Stimulated activated CD8-positive, alpha-beta memory T cell treated with anti-CD3 and anti-CD28 coated beads, Interleukin-12 subunit alpha, Interleukin-12 subunit beta, amount 100 ng/mL, for 4 hours (primary cell): ENCODE data around the gene VPS26C.
"Not testable (repeated sequence)": the region's sequence is repeated elsewhere in the genome, so short reads cannot be mapped to it uniquely, and the experiment has no call there.

Experiments used
- DNase-seq: peaks from one replicate; pipeline ENCODE4 v3.0.0-alpha.2; 2020; ENCODE audit warnings: low read depth

Gene VPS26C

DNA sequence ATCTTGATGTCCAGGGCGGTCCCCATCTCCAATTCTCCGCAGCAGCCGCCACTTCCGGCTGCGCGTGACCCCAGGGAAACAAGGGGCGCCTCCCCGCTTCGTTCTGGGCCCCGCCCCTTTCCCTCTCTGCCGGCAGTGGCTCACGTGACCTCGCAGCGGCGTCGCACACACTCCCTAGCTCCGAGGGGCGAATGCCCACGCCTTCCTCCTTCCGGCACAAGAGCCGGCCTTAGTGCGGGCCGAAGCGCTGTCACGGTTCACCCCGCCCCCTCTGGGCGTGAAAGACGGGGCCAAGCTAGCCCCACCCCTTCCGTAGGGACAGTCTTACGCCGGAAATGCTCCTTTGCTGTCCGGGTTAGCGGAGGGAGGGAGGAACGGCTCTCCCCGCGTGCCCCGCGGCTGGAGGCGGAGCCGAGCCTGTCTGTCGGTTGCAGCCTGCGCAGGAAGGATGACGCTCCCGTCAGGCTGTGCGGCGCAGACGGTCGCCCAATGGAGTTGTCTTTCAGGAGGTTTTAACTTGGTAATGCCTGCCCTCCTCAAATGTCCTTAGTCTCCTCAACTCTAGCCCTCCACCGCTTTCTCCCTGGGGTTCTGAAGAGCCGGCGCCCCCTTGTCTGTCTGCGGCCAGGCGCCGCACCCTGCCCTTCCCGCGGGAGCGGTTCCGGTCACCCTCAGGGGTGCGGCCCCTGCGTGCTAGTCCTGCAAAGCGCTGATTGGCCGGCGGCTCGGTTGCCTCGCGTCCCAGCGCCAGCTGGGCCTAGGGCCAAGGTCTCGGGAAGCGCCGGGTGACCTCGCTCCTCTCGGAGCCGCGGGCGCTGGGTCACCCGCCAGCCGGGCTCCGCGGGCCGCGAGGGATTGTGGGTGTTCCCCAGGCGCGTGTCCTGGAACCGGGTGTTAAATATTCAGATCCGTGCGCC is at the start of gene VPS26C:
Gene VPS26C, minus strand, starts transcription at position 66 of the 917 bp plus-strand sequence. Its CDS starts 40 bp downstream, at position 26.
- peak; percentile 98 for DNase-seq

DNA sequence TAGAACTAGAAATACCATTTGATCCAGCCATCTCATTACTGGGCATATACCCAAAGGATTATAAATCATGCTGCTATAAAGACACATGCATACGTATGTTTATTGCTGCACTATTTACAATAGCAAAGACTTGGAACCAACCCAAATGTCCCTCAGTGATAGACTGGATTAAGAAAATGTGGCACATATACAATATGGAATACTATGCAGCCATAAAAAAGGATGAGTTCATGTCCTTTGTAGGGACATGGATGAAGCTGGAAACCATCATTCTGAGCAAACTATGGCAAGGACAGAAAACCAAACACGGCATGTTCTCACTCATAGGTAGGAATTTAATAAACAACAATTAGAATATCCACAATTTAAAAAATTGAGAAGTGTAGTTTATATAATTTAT is 48.9 kb upstream of the VPS26C start:
- DNase-seq: not testable (repeated sequence)

DNA sequence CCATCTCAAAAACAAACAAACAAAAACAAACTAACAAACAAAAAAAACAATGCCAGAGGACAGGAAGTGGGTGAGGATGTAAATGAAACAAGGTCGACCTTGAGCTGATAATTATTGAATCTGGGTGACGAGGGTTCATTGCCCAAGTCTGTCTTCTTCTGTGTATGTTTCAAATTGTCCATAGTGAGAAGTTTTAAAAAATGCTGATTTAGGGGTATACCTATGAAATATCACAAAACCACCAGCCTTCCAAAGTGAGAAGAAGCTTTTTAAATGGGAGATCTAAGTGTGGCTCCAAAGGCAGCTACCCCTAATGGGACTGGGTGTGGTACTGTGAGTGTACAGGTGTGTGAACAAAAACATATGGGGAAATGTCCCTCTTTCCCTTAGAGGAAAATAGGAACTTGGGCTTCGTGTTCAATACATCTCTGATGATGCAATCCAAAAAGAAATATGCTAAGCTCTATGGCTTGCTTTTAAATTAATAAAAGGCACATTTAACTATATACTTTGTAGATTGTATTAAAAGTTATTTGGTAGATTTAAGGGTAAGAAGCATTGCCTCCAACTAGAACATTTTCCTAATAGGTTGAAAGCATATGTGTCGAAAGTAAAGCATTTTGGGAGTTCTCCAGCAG is 33.1 kb upstream of the VPS26C start:
- DNase-seq: no peak

DNA sequence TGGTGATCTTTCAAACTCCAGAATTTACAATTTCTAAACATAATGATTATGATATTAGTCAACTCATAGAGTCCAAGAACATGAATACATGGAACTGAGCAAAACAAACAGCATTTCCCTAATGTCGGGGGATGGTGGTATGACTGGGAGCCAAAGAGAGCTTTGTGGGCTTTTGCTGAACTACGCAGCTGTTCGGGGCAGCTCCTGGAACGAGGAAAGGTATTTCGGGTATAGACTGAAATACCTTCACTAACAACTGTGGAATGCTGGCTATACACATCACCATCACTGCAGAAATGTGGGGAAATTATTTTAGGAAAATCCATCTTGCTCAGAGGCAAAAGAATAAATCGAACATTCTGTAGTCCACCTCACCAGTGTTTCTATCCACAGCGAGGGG is 30.2 kb upstream of the VPS26C start:
- no peak for DNase-seq

DNA sequence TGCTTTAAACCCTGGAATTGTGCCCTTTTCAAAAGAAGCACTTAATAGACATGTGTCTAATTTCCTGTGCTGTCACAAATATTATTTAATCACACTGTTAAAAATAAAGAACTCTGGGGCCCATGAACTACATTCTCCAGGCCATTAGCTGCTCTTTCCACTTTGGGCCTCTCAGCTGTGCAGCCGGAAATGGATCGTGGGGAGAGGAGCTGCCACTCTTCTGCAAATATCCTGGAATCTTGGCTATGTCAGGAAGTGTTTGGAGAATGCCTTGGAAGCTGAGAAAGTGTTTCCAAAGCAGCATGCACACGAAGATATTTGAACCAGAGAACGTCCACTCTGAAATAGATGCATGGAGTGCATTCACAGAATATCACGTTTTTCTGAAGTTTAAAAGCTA is 27.5 kb upstream of the VPS26C start:
- no peak for DNase-seq

DNA sequence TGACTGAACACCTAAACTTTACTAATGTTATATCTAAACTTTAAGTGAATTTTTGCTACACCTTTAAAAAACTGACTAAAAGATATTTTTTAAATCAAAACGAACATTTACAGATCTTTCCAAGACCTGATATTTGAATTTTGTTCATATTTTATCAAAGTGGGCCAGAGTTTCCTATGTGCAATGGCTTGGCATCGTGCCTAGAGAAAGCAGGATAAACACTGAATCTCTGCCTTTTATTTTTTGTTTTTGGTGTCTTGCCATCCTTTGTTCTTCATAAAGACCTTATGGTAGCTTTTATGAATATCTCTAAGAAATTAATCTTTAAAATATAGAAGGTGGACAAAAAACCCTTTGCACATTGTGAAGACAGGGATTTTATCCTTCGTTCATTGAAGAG is 25.8 kb upstream of the VPS26C start:
- DNase-seq: no peak

DNA sequence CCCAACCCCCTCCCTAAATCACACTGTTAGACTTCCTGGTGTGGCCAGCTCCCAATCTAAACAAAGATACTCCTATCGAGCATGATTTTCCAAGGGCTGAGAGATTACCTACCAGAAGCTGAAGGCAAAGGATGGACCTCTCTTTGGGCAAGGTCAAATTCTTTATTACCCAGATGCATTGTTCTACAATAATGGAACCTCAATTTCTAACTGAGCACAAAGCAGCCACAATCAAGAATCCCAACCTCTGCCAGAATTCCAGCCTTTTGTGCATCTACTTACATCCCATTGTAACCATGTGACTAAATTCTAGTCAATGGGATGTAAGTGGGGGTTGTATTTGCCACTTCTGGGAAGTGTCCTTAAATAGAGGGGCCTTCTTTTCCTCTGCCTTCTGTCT is 24.9 kb upstream of the VPS26C start:
- no peak for DNase-seq

DNA sequence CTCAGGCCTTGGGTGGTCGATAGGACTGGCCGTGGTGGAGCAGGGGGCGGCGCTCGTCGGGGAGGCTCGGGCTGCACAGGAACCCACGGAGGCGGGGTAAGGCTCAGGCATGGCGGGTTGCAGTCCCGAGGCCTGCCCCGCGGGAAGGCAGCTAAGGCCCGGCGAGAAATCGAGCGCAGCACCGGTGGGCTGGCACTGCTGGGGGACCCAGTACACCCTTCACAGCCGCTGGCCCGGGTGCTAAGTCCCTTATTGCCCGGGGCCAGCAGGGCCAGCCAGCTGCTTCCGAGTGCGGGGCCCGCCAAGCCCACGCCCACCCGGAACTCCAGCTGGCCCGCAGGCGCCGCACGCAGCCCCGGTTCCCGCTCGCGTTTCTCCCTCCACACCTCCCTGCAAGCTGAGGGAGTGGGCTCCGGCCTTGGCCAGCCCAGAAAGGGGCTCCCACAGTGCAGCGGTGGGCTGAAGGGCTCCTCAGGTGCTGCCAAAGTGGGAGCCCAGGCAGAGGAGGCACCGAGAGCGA is 16.1 kb upstream of the VPS26C start:
- DNase-seq: not testable (repeated sequence)

DNA sequence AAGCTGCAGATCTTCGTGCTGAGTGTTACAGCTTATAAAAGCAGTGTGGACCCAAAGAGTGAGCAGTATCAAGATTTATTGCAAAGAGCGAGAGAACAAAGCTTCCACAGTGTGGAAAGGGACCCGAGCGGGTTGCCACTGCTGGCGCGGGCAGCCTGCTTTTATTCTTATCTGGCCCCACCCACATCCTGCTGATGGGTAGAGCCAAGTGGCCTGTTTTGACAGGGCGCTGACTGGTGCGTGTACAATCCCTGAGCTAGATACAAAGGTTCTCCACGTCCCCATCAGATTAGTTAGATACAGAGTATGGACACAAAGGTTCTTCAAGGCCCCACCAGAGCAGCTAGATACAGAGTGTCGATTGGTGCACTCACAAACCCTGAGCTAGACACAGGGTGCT is 15.5 kb upstream of the VPS26C start:
- DNase-seq: not testable (repeated sequence)

DNA sequence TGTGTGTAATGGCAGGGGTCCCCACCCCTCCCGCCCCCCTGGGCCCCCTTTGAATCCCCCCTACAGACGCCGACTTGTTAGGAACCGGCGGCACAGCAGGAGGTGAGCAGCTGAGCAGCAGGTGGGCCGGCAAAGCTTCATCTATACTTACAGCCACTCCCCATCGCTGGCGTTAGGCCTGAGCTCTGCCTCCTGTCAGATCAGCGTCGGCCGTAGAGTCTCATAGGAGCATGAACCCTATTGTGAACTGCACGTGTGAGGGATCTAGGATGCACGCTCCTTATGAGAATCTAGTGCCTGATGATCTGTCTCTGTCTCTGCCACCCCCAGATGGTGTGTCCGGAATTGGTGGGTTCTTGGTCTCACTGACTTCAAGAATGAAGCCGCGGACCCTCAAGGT is 14.9 kb upstream of the VPS26C start:
- no peak for DNase-seq

DNA sequence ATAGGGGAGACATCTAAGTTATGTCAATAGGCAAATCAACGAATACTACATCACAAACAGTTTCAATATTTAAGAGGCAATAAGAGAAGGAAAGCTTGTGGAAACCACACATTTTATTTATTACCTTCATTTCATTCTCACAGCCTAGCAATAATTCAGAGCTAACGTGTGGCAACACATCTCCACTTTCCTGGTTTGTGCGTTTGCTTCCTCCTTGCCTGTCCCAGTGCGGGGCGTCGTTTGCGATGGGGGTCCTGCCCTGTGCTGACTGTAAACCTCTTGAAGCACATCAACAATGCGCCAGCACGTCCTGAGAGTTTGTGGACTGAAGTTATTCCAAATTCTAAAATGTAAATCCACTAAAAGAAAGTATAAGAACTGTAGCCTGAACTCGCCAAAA is 14.4 kb upstream of the VPS26C start:
- no peak for DNase-seq

DNA sequence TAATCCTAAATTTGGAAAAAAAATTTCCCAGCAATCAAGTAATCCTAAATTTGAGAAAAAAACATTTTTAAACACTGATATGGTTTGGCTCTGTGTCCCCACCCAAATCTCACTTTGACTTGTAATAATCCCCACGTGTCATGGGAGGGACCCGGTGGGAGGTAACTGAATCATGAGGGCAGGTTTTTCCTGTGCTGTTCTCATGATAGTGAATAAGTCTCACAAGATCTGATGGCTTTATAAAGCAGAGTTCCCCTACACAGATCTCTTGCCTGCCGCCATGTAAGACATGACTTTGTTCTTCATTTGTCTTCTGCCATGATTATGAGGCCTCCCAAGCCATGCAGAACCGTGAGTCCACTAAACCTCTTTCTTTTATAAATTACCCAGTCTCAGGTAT is 12.1 kb upstream of the VPS26C start:
- not testable (repeated sequence) for DNase-seq

DNA sequence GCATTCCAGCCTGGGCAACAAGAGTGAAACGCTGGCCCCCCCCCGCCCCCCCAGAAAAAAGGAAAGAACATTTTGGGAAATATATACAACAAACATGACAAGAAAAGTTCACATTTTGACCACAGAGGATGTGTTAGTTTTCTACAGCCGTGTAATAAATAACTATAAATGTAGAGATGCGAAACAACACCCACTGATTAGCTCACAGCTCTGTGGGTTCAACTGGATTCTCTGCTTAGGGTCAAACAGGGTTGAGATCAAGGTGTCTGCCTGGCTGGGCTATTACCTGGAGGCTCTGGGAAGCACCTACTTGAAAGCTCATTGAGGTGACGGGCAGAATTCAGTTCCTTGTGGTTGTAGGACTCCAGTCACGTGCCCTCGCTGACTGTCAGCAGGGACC is 11.1 kb upstream of the VPS26C start:
- no peak for DNase-seq

DNA sequence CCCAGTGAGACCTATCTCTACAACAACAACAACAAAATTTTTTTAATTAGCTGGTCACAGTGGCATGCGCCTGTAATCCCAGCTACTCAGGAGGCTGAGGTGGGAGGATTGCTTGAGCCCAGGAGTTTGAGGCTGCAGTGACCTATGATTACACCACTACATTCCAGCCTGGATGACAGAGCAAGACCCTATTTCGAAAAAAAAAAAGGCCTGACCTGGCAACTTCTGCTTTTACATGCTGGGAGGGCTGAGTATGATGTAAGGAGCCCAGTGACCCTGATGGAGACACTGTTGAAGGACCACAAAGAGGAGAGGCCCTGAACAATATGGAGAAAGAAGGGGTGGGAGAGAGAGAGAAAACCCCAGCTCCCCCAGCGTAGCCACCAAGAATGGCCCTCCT is 9.2 kb upstream of the VPS26C start:
- no peak for DNase-seq

DNA sequence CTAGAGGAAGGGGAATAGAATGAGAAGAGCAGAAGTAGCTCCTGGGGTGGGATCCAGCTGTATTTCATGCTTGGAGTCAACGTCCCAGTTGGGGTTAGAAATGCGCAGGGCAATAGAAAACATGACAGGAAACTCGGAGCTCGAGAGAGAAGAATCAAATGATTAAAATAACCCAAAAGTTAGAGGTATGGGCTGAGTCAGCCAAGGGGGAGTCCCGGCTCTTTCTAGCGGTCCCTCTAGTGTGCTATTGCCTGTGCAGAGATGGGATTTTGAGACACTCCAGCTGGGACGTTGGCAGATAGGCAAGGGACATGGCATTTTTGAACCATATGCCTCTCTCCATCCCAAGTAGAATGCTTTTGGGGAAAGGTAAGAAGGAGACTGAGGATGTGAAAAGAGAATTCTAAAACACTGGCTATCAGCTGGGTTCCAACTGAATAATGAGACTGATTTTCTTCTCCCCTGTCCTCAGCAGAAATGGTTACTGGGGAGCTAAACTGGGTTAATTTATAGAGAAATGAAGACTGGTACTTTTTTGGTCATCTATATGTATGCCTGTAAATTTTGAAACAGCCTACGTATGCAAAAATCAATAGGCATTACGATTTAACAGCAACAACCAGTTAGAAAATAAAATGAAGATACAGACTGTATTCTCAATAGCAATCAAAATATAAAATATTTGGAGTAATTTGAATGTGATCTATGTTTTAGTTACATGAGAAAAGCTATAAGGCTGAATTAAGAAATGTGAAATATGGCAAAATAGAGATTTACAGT is 7.0 kb upstream of the VPS26C start:
- DNase-seq: no peak

DNA sequence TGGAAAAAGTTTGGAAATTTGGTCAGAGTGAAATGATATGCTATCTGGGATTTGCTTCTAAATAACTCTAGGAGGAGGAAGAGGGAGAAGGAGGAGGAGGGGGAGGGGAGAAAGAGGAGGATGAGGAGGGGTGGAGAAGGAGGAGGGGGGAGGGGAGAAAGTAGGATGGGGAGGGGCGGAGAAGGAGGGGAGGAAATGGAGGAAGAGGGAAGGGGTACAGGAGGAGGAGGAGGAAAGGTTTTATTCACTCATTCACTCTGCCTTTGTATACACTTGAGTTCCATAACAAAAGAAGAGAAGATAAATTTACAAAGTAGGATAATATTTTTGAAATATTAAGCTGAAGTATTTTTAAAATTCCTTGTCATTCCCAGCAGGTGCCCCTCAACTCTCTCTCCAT is 6.3 kb upstream of the VPS26C start:
- no peak for DNase-seq

DNA sequence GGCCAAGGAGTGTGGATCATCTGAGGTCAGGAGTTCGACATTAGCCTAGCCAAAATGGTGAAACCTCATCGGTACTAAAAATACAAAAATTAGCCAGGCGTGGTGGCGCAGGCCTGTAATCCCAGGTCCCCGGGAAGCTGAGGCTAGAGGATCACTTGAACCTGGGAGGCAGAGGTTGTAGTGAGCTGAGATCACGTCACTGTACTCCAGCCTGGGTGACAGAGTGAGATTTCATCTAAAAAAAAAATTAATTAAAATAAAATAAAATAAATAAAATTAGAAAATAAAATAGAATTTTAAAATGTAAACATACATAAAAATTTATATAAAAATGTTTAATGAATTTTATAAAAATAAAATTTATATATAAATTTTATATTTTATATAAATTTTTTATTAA is 5.8 kb upstream of the VPS26C start:
- DNase-seq: no peak

DNA sequence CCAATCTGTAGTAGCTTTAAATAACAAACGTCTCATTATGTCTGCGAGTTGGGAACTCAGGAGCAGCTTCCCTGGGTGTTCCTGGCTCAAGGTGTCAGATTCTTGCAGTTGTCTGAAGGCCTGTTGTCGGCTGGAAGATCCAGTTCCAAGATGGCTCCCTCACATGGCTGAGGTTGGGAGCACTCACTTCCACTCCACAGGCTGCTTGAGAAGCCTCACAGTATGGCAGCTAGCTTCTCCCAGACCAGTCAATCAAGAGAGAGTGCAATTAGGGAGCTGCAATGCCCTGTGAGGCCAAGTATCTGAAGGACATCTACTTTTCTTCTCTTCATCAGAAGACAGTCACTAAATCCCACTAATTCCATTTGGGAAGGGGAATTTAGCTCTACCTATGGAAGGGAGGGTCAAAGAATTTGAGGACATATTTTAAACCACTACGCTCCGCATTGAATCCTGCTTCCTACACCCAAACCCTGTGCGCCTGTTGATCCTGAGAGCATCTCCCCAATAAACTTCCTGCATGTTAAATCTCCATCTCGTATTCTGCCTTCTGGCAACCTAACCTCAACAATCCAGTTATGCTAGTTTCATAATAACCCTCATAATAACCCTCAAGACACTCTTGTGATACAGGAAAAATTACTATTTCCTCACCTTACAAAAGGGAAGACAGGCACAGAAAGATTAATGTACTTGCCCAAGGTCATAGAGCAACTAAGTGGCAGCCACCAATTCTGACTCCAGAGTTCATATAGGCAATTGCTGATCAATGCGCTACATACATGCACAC is 3.6 kb upstream of the VPS26C start:
- DNase-seq: no peak

DNA sequence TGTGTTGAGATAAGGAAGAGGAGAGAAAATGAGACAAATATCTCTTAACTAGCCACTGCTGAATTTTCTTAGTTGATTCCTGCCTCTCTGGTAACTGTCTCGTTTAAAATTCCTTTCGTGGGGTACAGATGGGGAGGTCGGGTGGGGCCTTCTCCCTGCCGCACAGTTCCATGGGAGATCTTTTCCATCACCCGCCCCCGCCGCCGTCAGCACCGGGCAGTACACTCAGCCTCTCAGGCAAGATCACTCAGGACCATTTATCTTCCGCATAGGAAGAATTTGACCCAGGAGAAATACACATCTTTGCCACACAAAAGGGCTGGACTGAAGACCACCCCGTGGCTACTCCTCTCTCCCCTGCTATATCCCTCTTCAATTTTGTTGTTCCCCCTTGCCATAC is 2.3 kb upstream of the VPS26C start:
- no peak for DNase-seq

DNA sequence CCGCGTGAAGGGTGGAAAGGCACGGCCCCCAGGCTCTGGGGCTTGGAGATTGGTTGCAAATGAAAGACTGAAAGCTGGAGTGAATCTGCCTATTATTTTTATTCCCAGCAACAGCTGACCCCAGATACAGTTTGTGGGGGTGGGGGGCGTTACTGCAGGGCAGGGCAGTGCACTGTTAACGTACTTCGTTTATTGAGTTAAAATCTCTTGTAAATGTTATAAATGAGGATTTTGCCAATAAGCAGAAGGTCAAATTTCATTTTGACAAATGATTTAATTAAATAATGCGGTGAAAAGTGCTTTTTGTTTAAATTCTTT is 1.0 kb upstream of the VPS26C start:
- no peak for DNase-seq

DNA sequence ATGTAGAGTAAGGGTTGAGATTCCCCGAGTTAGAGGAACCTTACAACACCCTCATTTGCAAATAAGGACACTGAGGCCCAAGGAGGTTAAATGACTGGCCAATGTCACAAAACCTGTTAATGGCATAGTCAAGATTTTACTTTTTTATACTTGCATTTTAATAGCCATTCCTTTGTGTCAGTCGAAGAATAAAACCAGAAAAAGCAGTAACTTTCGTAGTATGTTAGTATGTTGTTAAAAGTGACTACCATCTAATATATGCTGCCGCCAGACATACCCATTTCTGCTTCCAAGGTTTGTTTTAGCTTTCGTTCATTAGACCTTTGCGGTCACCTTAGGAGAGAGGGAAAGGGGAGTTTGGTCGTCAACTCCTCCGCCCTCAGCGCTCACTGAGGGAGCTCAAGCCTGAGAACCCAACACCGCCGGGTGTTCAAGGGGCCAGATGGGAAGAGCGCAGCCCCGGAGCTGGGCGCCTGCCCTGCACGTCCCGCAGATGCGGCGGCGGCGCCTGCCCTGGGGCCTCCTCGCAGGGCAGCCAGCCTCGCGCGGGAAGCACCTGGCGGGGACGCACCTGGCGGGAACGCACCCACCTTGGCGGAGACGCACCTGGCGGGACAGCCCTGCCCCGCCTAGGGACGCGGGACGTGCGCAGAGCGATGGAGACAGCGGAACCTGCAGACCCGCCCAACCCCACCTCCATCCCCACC is 466 bp downstream of the VPS26C start:
- DNase-seq: no peak
